Measurements from ENCODE around the gene PPP1R1C. TPM values are rescaled to one million over a fixed set of nuclear protein-coding genes. Genes with fewer than 3 reads are reported as not detected.

Gene PPP1R1C
- total RNA-seq, 1 donor = 1.4 TPM

GRCh38 chr2:182166841-182167240 lies 181.2 kb downstream of the PPP1R1C start:
- no peak overlapping the region for H3K4me3 ChIP-seq (ENCODE audit: low read depth, low read length)
- DNase-seq (ENCODE audit: low read depth) = no peak
- TF ChIP-seq CTCF (IDR thresholded peaks at IDR 0.05; ENCODE audit: insufficient read depth, low read length) = no peak

Small RNA genes within 50 kb of the gene (small RNA-seq; reads per million reads assigned to genes)
- gene RNA5SP113 = not detected

Other genes starting within 250 kb of the PPP1R1C start
- 101 and 286 TPM in 2 replicates for gene ITPRID2, start 94.1 kb upstream of the PPP1R1C start, total RNA-seq (ENCODE audit: low replicate concordance)

All from fibroblast of the aortic adventitia (primary cell).